ENCODE data around the gene GATB. TPM values are rescaled to one million over a fixed set of nuclear protein-coding genes. Genes with fewer than 3 reads are reported as not detected.

GATB gene
- total and polyA plus RNA-seq, 2 of the 4 experiments (the other 2 are of a cell fraction) = 18.7 to 20.3 TPM

- no peak overlapping the region for H4K5ac ChIP-seq (ENCODE audit: low read depth, low read length)
- H2BK20ac ChIP-seq (ENCODE audit: low read depth, low read length) = no peak overlapping the region
- no peaks in the 10 kb centered on the region for H3K36me3 ChIP-seq (ENCODE audit: control insufficient read depth, insufficient read depth, low read length)
- BruUV-seq (replicated peaks) = no TSS peak
- H3K9ac ChIP-seq (ENCODE audit: low read depth, low read length) = no peak overlapping the region
- WGBS, 2 experiments (ENCODE audit: extremely low coverage in 2 of 2, insufficient read length in 1 of 2) = 29% methylated on average over 1 of the region's 10 CpGs; no CpG with 5 or more reads in 1 of the 2 experiments
- no peak overlapping the region for H3K4ac ChIP-seq (ENCODE audit: low read depth, low read length)
- no peak overlapping the region for H3K14ac ChIP-seq (replicated peaks; ENCODE audit: low read depth, low read length)
- peaks cover 11% of the 10 kb centered on the region for H3K27me3 ChIP-seq (ENCODE audit: control insufficient read depth, insufficient read depth, low read length)
- H3K4me2 ChIP-seq (ENCODE audit: low read depth, low read length) = no peak overlapping the region
- ATAC-seq (ENCODE audit: low read depth) = no peak
- intact Hi-C loops (cut with micrococcal nuclease) = no loop called here
- no peaks in the 10 kb centered on the region for H3K9me3 ChIP-seq (ENCODE audit: control insufficient read depth, insufficient read depth, low read length)
- no peak overlapping the region for H2BK15ac ChIP-seq (ENCODE audit: low read depth, low read length)
- no peak overlapping the region for H3K18ac ChIP-seq (ENCODE audit: low read depth, low read length)
- H2AFZ ChIP-seq (replicated peaks; ENCODE audit: low read length, poor library complexity) = no peak overlapping the region
- CTCF ChIA-PET = interaction anchor here (0.6 kb wide), 1 partner anchor 213 kb away, joined by 3 read pairs; no protein-coding TSS in a partner anchor
- H4K20me1 ChIP-seq (ENCODE audit: insufficient read depth, low read length) = no peaks in the 10 kb centered on the region
- no peak overlapping the region for H4K8ac ChIP-seq (ENCODE audit: low read depth in 2 of 2, low read length in 2 of 2)
- no peak overlapping the region for H2AK9ac ChIP-seq (replicated peaks; ENCODE audit: low read depth, low read length, poor library complexity)
- H3K9me1 ChIP-seq (ENCODE audit: insufficient read depth, low read length) = no peaks in the 10 kb centered on the region
- in situ Hi-C loops (cut with MboI; ENCODE audit: low sequenced_read_pairs) = no loop called here
- TF ChIP-seq MXI1 (IDR thresholded peaks at IDR 0.05; ENCODE audit: borderline replicate concordance, low read depth, low read length) (no peak), BHLHE40 (IDR thresholded peaks at IDR 0.05; ENCODE audit: low read depth, low read length) (no peak), CTCF (conservative IDR thresholded peaks at IDR 0.05; ENCODE audit: low read depth, low read length) (no peak), SMC3 (IDR thresholded peaks at IDR 0.05; ENCODE audit: low read depth, low read length) (no peak), MAZ (IDR thresholded peaks at IDR 0.05; ENCODE audit: borderline replicate concordance, low read depth, low read length) (no peak), RFX5 (IDR thresholded peaks at IDR 0.05; ENCODE audit: low read depth, low read length) (no peak), RCOR1 (IDR thresholded peaks at IDR 0.05; ENCODE audit: insufficient replicate concordance, low read length) (no peak), ELK1 (IDR thresholded peaks at IDR 0.05; ENCODE audit: borderline replicate concordance, low read depth, low read length) (no peak), NFE2L2 (IDR thresholded peaks at IDR 0.05; ENCODE audit: low read depth, low read length) (no peak), CHD1 (IDR thresholded peaks at IDR 0.05; ENCODE audit: low read depth, low read length) (no peak), POLR2A (IDR thresholded peaks at IDR 0.05; ENCODE audit: low read depth, low read length) (no peak), MAFK (IDR thresholded peaks at IDR 0.05; ENCODE audit: low read depth, low read length) (no peak), CEBPB (IDR thresholded peaks at IDR 0.05; ENCODE audit: low read depth, low read length) (no peak), FOS (IDR thresholded peaks at IDR 0.05; ENCODE audit: low read depth, low read length) (no peak), RAD21 (IDR thresholded peaks at IDR 0.05; ENCODE audit: low read length) (no peak), USF2 (IDR thresholded peaks at IDR 0.05; ENCODE audit: low read depth, low read length) (no peak)
- no peak for DNase-seq
- no peak overlapping the region for H2BK120ac ChIP-seq (ENCODE audit: low read depth, low read length)
- no peak overlapping the region for H3K56ac ChIP-seq (ENCODE audit: extremely low read depth, insufficient read depth, low read length)
- H3K79me1 ChIP-seq (ENCODE audit: low read depth in 1 of 2, low read length in 2 of 2) = no peaks in the 10 kb centered on the region
- H3K27ac ChIP-seq (ENCODE audit: insufficient read depth, low read length) = no peak overlapping the region
- H2BK5ac ChIP-seq (ENCODE audit: low read depth, low read length, poor library complexity, severe bottlenecking) = no peak overlapping the region
- H3K4me1 ChIP-seq (ENCODE audit: control insufficient read depth, insufficient read depth, low read length) = no peaks in the 10 kb centered on the region
- POLR2A ChIA-PET (ENCODE audit: unreplicated experiment) = no interaction called here
- dilution Hi-C loops (cut with HindIII; ENCODE audit: low sequenced_read_pairs, unreplicated experiment) = no loop called here
- H3K4me3 ChIP-seq (ENCODE audit: insufficient read depth, low read depth, low read length) = no peak overlapping the region
- H4K91ac ChIP-seq (ENCODE audit: insufficient read depth, low read depth, low read length) = no peak overlapping the region
- H3K23ac ChIP-seq (ENCODE audit: low read depth, low read length) = no peak overlapping the region
- no peak overlapping the region for H2AK5ac ChIP-seq (ENCODE audit: low read depth, low read length)
These were observed 131.6 kb downstream of the GATB start for GRCh38 chr4:151629097-151629783.

Measured in IMR-90 (cell line).